H9 (cell line): ENCODE data around the gene CENPB. TPM values are rescaled to one million over a fixed set of nuclear protein-coding genes. Genes with fewer than 3 reads are reported as not detected.

Experiments used
- DNase-seq: peaks from one replicate; pipeline ENCODE4 v3.0.0-alpha.2; 2017
- H2AFZ ChIP-seq: one replicate; pipeline ENCODE4 v1.6.1; 2013; ENCODE audit warnings: mild to moderate bottlenecking, low read length, control low read depth, moderate library complexity
- H2AK5ac ChIP-seq: 2 replicates; pipeline ENCODE4 v1.6.1; 2013; ENCODE audit warnings: low read length, control low read depth, mixed read lengths; ENCODE audit not compliant: insufficient read length
- H2BK120ac ChIP-seq: one replicate; pipeline ENCODE4 v1.6.1; 2013; ENCODE audit warnings: low read depth, mild to moderate bottlenecking, low read length, control low read depth, inconsistent platforms; ENCODE audit not compliant: poor library complexity, severe bottlenecking
- H2BK12ac ChIP-seq: 2 replicates; pipeline ENCODE4 v1.6.1; 2013; ENCODE audit warnings: low read length, control low read depth, mixed read lengths, low read depth; ENCODE audit not compliant: insufficient read length
- H2BK15ac ChIP-seq: 2 replicates; pipeline ENCODE4 v1.6.1; 2013; ENCODE audit warnings: low read depth, low read length, control low read depth
- H2BK20ac ChIP-seq: one replicate; pipeline ENCODE4 v1.6.1; 2013; ENCODE audit warnings: low read depth, mild to moderate bottlenecking, low read length, control low read depth, inconsistent platforms; ENCODE audit not compliant: poor library complexity, severe bottlenecking
- H2BK5ac ChIP-seq: 2 replicates; pipeline ENCODE4 v1.6.1; 2013; ENCODE audit warnings: low read length, control low read depth, mixed read lengths; ENCODE audit not compliant: insufficient read length
- H3K14ac ChIP-seq: 2 replicates; pipeline ENCODE4 v1.6.1; 2013; ENCODE audit warnings: low read length, control low read depth; ENCODE audit not compliant: insufficient read depth
- H3K18ac ChIP-seq: 2 replicates; pipeline ENCODE4 v1.6.1; 2013; ENCODE audit warnings: low read depth, mild to moderate bottlenecking, mixed read lengths, low read length, control low read depth; ENCODE audit not compliant: insufficient read length
- H3K23ac ChIP-seq: 2 replicates; pipeline ENCODE4 v1.6.1; 2013; ENCODE audit warnings: low read length, control low read depth, mixed read lengths, low read depth; ENCODE audit not compliant: insufficient read length
- H3K23me2 ChIP-seq: 2 replicates; pipeline ENCODE4 v1.6.1; 2013; ENCODE audit warnings: low read depth, mild to moderate bottlenecking, mixed read lengths, low read length, control low read depth; ENCODE audit not compliant: insufficient read length, poor library complexity, severe bottlenecking
- H3K27ac ChIP-seq: 2 replicates; pipeline ENCODE4 v1.5.1; 2013; ENCODE audit warnings: low read length, control low read depth, mixed read lengths, low read depth; ENCODE audit not compliant: insufficient read length
- H3K27me3 ChIP-seq: 2 replicates; pipeline ENCODE4 v1.6.1; 2013; ENCODE audit warnings: low read length, control low read depth, inconsistent platforms; ENCODE audit not compliant: insufficient read depth
- H3K4ac ChIP-seq: 2 replicates; pipeline ENCODE4 v1.6.1; 2013; ENCODE audit warnings: low read depth, mild to moderate bottlenecking, control low read depth, inconsistent platforms, low read length, moderate library complexity
- H3K4me1 ChIP-seq: 2 replicates; pipeline ENCODE4 v1.6.1; 2013; ENCODE audit warnings: low read length, control low read depth, inconsistent platforms; ENCODE audit not compliant: insufficient read depth
- H3K4me2 ChIP-seq: 2 replicates; pipeline ENCODE4 v1.6.1; 2013; ENCODE audit warnings: low read length, control low read depth, mixed read lengths; ENCODE audit not compliant: insufficient read length, insufficient read depth
- H3K56ac ChIP-seq: 2 replicates; pipeline ENCODE4 v1.6.1; 2013; ENCODE audit warnings: low read depth, mild to moderate bottlenecking, mixed read lengths, low read length, control low read depth; ENCODE audit not compliant: insufficient read length
- H3K79me1 ChIP-seq: 2 replicates; pipeline ENCODE4 v1.6.1; 2013; ENCODE audit warnings: low read depth, mild to moderate bottlenecking, moderate library complexity, low read length, control low read depth, inconsistent platforms; ENCODE audit not compliant: insufficient read depth, poor library complexity, severe bottlenecking
- H3K79me2 ChIP-seq: 2 replicates; pipeline ENCODE4 v1.6.1; 2013; ENCODE audit warnings: low read length, control low read depth, inconsistent platforms; ENCODE audit not compliant: insufficient read depth
- H3K9ac ChIP-seq: 2 replicates; pipeline ENCODE4 v1.6.1; 2013; ENCODE audit warnings: low read length, control low read depth, mixed read lengths; ENCODE audit not compliant: insufficient read length; ENCODE audit errors: extremely low read depth
- H3K9me3 ChIP-seq: one replicate; pipeline ENCODE4 v1.6.1; 2013; ENCODE audit warnings: low read depth, low read length, inconsistent platforms; ENCODE audit not compliant: control insufficient read depth
- H3T11ph ChIP-seq: one replicate; pipeline ENCODE4 v1.6.1; 2013; ENCODE audit warnings: mild to moderate bottlenecking, low read length, control low read depth, inconsistent platforms
- H4K20me1 ChIP-seq: one replicate; pipeline ENCODE4 v1.6.1; 2013; ENCODE audit not compliant: control insufficient read depth, insufficient read length, insufficient read depth
- H4K5ac ChIP-seq: 2 replicates; pipeline ENCODE4 v1.6.1; 2013; ENCODE audit warnings: low read depth, mild to moderate bottlenecking, mixed read lengths, low read length, control low read depth; ENCODE audit not compliant: insufficient read length
- H4K8ac ChIP-seq: replicated peaks from 2 replicates; pipeline ENCODE4 v1.6.1; 2013; ENCODE audit warnings: low read length, control low read depth, mixed read lengths, low read depth; ENCODE audit not compliant: insufficient read length
- H4K91ac ChIP-seq: 2 replicates; pipeline ENCODE4 v1.6.1; 2013; ENCODE audit warnings: low read depth, mild to moderate bottlenecking, moderate library complexity, mixed read lengths, low read length, control low read depth; ENCODE audit not compliant: insufficient read length
- H3K27ac Mint-ChIP-seq, 3 experiments: 2 replicates in 2 of 3; 3 replicates in 1 of 3; pipeline ENCODE4 v1.8.0; 2020 to 2021; ENCODE audit warnings: mixed read lengths in 3 of 3, mild to moderate bottlenecking in 1 of 3, moderate library complexity in 1 of 3
- H3K27me3 Mint-ChIP-seq: 2 replicates; pipeline ENCODE4 v1.8.0; 2021; ENCODE audit warnings: low read depth, mild to moderate bottlenecking, moderate library complexity, mixed read lengths
- H3K36me3 Mint-ChIP-seq, 3 experiments: 2 replicates in 2 of 3; 3 replicates in 1 of 3; pipeline ENCODE4 v1.8.0; 2020 to 2021; ENCODE audit warnings: low read depth in 3 of 3, mixed read lengths in 3 of 3; ENCODE audit not compliant: insufficient read depth in 1 of 3
- H3K4me1 Mint-ChIP-seq, 2 experiments: 2 replicates each; pipeline ENCODE4 v1.8.0; 2020; ENCODE audit warnings: mixed read lengths in 2 of 2
- H3K4me3 Mint-ChIP-seq, 2 experiments: 2 replicates in 1 of 2; 3 replicates in 1 of 2; pipeline ENCODE4 v1.8.0; 2020 to 2021; ENCODE audit warnings: mild to moderate bottlenecking in 2 of 2, mixed read lengths in 2 of 2, moderate library complexity in 1 of 2
- H3K9me3 Mint-ChIP-seq, 2 experiments: 2 replicates in 1 of 2; 3 replicates in 1 of 2; pipeline ENCODE4 v1.8.0; 2020; ENCODE audit warnings: mild to moderate bottlenecking in 2 of 2, mixed read lengths in 2 of 2, moderate library complexity in 1 of 2
- WGBS: extraction: QIAGEN DNeasy Blood & Tissue Kit; methylation state at CpG from one replicate; pipeline ENCODE4 v1.1.7; 2013; ENCODE audit warnings: missing lambda C conversion rate, low lambda C conversion rate, mixed read lengths; ENCODE audit not compliant: insufficient read length; ENCODE audit errors: extremely low coverage; 5-methylcytosine and 5-hydroxymethylcytosine counted together
- total RNA-seq: library from RNA; stranded (reverse); gene quantifications from 2 replicates; pipeline ENCODE4 v1.2.1, GENCODE V29; 2021
- TF ChIP-seq, protein P1 (sequence below): fragments of 200-600 bp; sonication (generic); conservative IDR thresholded peaks from 3 replicates; pipeline ENCODE4 v1.8.0; 2021; ENCODE audit warnings: antibody characterized with exemption, mild to moderate bottlenecking

Gene CENPB
- total RNA-seq, 1 experiment from 2014 or later: 63.1 TPM

DNA sequence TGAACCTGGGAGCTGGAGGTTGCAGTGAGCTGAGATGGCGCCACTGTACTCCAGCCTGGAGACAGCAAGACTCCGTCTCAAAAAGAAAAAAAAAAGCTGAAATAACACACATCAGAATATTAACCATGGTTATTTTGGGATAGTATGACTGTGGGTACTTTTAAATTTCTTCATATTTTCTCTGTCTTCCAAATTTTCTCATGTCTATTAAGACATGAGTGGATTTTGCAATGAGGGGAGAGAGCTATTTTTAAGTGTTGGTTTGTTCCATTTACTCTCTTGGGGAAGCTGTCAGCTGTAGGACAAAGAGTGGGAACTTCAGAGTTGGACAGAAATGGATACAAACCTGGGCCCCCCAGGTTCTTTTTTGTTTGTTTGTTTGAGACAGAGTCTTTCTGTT is 29.3 kb downstream of the CENPB start:
- H4K20me1 ChIP-seq: no peaks in the 10 kb centered on the region
- TF ChIP-seq, protein P1, sequence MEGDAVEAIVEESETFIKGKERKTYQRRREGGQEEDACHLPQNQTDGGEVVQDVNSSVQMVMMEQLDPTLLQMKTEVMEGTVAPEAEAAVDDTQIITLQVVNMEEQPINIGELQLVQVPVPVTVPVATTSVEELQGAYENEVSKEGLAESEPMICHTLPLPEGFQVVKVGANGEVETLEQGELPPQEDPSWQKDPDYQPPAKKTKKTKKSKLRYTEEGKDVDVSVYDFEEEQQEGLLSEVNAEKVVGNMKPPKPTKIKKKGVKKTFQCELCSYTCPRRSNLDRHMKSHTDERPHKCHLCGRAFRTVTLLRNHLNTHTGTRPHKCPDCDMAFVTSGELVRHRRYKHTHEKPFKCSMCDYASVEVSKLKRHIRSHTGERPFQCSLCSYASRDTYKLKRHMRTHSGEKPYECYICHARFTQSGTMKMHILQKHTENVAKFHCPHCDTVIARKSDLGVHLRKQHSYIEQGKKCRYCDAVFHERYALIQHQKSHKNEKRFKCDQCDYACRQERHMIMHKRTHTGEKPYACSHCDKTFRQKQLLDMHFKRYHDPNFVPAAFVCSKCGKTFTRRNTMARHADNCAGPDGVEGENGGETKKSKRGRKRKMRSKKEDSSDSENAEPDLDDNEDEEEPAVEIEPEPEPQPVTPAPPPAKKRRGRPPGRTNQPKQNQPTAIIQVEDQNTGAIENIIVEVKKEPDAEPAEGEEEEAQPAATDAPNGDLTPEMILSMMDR: no peak
- H2BK15ac ChIP-seq: no peak overlapping the region
- H3K14ac ChIP-seq: no peak overlapping the region
- Mint-ChIP-seq H3K27ac (no peak overlapping the region), H3K4me3 (no peak overlapping the region), H3K4me1 (peaks cover 5 to 12% of the 10 kb centered on the region in 2 experiments), H3K9me3 (no peaks in the 10 kb centered on the region), H3K36me3 (peaks cover 20 to 37% (median 29%) of the 10 kb centered on the region in 3 experiments; a peak in 6 of 7 replicates), H3K27me3 (peaks cover 5% of the 10 kb centered on the region)
- no peak overlapping the region for H3K56ac ChIP-seq
- no peak overlapping the region for H4K91ac ChIP-seq
- no peaks in the 10 kb centered on the region for H3K27me3 ChIP-seq
- H3K4ac ChIP-seq: no peak overlapping the region
- no peak overlapping the region for H3K9ac ChIP-seq
- DNase-seq: no peak
- H2BK12ac ChIP-seq: no peak overlapping the region
- no peak overlapping the region for H4K8ac ChIP-seq
- H3K79me2 ChIP-seq: no peaks in the 10 kb centered on the region
- peaks cover 2% of the 10 kb centered on the region; the same call in 1 of the 2 replicates for H3K4me1 ChIP-seq
- peaks cover 3% of the 10 kb centered on the region for H3K79me1 ChIP-seq
- WGBS: no CpG with 5 or more reads among the region's 2 CpGs
- H2AFZ ChIP-seq: no peak overlapping the region
- H3K4me2 ChIP-seq: no peak overlapping the region
- no peak overlapping the region for H2BK20ac ChIP-seq
- H3K9me3 ChIP-seq: no peaks in the 10 kb centered on the region
- no peak overlapping the region for H4K5ac ChIP-seq
- peaks cover 3% of the 10 kb centered on the region for H3K23me2 ChIP-seq
- no peak overlapping the region for H2AK5ac ChIP-seq
- no peak overlapping the region for H3K27ac ChIP-seq
- H2BK5ac ChIP-seq: no peak overlapping the region
- H3K23ac ChIP-seq: no peak overlapping the region
- no peak overlapping the region for H2BK120ac ChIP-seq
- no peak overlapping the region for H3T11ph ChIP-seq
- no peak overlapping the region for H3K18ac ChIP-seq
